GM18907 (cell line): ENCODE data around the gene UMAD1.
"Not testable (repeated sequence)": the region's sequence is repeated elsewhere in the genome, so short reads cannot be mapped to it uniquely, and the experiment has no call there.

Experiments
- ATAC-seq: cut with Tn5 transposase; IDR thresholded peaks from one replicate; pipeline ENCODE4 v1.9.1; 2021; ENCODE audit warnings: mild to moderate bottlenecking, moderate library complexity; ENCODE audit not compliant: unreplicated experiment

The UMAD1 gene

DNA sequence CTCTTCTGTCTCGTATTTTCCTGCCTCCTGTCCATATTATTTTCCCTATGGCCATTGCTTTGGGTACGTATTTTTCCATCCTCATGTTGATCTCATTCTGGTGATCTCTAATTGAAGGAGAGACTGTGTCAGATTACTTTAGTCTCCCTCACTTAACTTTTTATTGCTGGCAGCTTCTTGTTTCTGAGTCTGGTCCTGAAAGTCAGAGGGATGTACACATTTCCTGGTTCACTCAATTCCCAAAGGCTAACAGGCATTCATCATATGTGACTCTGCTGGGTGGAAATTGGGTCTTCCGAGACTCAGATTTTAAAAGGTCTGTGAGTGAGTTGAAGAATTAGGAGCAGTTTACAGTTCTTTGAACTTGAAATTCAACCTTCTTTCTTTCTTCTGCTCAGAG is 10.9 kb downstream of the UMAD1 start:
- no peak for ATAC-seq

DNA sequence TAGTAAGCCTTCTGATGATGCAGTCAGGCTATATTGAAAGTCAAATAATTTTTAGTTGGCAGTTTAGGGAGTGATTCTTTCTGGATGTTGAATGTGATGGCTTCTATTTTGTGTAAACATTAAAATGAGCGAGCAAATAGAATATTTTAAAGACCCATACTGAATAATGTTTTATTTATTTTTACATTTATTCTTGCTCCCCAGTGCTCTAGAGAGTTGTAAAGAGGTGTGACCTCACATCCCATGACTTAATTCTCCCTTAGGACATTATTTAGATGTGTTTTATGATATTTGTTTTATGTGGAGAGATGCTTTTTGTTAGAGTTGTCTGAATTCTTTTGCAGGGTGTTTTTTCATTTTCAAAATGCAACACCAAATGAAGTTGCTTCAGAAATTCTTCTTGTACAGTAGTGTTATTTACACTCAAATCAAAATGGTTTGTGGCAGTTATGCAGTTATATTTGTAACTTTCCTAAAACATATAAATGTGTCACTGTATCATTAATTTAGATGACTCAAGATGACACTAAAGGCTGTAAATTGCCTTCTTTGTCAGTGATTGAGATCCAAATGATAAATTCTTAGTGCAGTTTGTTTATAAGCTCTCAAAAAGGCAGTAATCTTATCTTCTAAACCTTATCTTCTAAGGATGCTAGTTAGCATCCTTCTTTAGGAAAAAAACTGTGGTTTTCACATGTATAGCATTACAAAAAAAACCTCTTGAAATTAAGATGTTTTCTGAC is 12.4 kb downstream of the UMAD1 start:
- no peak for ATAC-seq

DNA sequence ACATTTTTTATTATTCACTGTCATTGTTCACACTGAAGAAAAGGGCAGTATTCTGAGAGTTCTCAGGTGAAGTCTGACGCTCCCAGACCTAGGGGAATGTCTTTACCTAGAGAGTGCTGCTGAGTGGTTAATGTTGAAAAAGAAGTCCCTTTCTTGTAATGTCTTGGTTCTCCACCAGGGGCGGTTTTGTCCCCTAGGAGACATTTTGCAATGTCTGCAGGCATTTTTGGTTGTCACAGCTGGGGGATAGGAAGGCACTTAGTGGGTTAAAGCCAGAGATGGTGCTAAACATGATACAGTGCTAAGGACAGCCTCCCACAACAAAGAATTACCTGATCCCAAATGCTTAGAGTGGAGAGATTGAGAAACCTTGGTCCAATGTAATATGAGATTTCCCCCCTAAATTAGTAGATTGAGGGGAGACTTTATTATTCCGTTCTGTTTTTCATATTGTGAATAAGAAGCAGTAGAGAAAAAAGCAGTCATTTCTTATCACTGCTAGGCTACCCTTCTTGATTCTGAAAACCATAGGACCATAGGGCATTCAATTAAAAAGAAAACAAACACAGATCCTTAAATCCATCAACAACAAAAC is 13.1 kb downstream of the UMAD1 start:
- ATAC-seq, result no peak

DNA sequence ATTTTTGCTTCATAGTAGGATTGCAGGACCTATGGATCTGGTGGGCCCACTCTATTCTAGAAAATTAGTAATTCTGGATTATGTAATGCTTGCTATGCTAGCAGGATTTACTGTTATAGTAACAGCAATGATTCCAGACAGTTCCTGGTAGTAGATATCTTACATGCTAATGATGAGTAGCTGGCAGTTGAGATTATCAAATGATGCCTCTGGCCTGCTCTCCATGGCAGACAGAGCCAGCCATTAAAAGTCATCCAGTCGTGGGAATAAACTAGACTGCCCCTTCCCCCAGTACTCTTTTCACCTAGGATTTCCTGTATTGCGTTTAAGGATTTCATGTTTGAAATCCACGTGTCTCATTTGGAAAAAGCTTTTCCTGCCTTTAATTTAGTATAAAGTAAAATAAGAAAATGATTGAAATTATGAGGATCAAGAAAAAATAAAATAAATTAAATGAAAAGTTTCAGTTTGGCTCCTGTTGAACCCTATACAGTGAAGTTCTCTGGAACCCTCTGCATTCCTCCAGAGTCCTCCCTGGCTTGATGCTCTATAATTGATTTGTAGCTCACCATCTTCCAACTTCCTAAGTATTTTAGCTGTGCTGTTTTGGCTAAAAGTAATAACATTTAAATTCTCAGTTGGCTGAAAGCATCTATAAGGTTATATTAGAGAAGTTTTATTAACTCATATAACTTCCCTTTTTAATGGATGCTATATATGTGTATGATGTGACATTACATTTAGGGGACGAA is 14.6 kb downstream of the UMAD1 start:
- ATAC-seq, result no peak

DNA sequence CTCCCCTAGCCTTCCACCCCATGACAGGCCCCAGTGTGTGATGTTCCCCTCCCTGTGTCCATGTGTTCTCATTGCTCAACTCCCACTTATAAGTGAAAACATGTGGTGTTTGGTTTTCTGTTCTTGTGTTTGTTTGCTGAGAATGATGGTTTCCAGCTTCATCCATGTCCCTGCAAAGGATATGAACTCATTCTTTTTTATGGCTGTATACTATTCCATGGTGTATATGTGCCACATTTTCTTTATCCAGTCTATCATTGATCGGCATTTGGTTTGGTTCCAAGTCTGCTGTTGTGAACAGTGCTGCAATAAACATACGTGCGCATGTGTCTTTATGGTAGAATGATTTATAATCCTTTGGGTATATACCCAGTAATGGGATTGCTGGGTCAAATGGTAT is 15.9 kb downstream of the UMAD1 start:
- ATAC-seq, result not testable (repeated sequence)

DNA sequence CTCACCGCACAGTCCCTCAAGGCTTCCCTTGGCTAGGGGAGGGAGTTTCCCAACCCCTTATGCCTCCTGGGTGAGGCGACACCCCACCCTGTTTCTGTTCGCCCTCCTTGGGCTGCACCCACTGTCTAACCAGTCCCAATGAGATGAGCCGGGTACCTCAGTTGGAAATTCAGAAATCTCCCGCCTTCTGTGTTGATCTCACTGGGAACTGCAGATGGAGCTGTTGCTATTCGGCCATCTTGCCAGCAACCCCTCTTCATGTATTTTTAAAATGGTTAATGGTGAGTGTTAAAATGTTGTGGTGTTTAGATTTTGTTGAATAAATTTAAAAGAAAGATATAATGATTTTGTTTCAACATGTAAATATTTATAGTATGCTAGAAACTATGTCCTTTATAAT is 22.0 kb downstream of the UMAD1 start:
- ATAC-seq, result no peak

DNA sequence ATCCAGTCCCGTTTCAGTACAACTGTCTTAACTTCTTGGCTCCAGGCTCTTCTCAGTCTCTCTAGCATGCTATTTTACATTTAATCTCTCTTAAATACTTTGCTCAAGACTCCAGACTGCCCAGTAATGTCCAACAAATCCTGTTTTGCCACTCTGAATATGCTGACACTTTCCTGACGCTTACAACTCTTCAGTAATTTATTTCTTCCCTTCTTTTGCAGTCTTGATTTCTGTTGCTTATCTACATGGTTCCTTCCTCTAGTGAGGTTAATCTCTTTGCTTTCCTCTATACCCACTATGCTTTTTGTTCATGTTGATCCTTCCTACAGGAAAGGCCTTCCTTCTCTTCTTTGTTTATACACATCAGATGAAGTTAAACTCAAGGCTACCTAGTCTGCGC is 23.7 kb downstream of the UMAD1 start:
- no peak for ATAC-seq

DNA sequence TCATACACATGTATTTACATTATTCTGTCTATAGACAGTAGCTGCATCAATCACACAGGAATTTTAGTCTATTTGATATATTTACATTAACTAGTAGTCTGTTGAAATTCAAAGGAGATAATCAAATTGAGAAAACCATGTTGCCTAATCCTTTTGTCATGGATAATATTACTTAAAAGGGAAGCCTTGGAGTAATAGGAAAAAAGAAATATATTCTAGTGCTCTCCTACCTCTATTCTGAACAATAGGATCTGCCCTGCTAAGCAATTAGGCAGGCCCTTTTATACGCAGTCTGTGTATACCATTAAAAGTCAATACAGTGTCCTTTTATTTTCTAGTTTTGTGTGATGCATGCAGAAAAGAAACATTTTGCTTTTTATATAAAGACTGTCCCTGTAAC is 24.5 kb downstream of the UMAD1 start:
- no peak for ATAC-seq

DNA sequence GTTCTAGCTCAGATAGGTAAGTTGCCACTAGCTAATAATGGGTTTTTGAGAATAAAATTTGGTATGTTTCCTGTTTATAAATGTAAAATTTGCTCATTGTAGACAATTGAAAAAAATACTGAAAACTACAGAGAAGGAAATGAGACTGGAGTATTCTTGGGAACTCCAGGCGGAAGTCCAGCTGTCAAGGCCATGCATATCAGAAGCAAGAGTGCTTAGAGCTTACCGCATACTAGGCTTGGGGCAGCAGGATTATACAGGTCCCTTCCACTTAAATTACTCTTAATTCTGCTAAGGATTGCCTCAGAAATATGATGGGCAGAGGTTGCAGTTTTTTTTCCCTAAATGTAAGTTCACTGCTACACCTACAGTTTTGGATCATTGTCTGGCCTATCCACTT is 26.6 kb downstream of the UMAD1 start:
- ATAC-seq, result no peak

DNA sequence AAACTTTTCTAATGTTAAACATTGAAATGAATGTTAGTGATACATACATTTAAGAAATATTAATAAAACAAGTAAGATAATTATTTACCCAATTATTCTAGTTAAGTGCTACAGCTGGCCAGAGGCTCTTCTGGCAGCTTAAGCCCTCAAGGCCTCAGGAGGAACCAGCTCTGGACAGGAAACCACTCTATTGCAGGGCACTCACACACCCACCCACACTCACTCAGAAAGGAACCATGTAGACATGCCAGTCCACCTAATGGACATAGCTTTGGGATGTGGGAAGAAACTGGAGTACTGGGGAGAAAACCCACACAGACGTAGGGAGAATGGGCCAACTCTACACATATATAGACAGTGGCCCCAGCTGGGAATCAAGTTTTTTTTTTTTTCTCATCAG is 28.2 kb downstream of the UMAD1 start:
- no peak for ATAC-seq

DNA sequence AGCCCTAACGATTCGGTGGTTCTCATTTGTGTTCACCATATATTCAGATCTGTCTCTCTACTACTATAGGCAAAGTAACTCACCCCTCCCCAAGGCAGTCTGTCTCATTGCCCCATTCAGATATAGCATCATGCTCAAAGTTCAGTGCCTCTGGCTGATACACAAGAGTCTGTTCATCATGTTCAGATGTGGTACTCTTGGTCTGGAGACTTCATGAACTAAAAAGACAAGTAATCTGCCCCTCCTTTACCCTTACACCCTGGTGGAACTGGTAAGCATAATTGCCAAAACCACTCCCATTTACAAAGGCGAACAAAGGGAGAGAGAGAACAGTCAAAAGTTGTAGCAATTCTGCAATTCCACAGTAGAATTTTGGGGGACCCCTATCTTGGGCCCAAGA is 29.9 kb downstream of the UMAD1 start:
- ATAC-seq, result no peak

DNA sequence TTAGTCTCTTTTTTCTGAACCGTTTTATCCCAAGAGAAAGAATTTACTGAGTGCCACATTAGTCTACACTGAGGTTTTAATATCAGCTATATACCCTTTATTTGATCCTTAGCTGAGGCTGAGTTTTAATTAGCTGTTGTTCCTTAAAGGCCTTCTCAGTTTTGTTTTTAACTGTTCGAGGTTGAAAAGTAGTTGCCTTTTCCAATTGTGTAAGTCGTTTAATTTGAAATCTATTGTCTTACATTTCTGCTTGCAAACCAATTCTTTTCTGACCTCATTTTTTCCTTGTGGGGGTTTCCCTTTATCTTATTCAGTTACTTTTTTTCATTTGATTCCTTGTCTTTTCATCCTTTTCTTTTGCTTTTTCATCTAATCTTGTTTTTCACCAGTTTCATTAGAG is 30.8 kb downstream of the UMAD1 start:
- no peak for ATAC-seq

DNA sequence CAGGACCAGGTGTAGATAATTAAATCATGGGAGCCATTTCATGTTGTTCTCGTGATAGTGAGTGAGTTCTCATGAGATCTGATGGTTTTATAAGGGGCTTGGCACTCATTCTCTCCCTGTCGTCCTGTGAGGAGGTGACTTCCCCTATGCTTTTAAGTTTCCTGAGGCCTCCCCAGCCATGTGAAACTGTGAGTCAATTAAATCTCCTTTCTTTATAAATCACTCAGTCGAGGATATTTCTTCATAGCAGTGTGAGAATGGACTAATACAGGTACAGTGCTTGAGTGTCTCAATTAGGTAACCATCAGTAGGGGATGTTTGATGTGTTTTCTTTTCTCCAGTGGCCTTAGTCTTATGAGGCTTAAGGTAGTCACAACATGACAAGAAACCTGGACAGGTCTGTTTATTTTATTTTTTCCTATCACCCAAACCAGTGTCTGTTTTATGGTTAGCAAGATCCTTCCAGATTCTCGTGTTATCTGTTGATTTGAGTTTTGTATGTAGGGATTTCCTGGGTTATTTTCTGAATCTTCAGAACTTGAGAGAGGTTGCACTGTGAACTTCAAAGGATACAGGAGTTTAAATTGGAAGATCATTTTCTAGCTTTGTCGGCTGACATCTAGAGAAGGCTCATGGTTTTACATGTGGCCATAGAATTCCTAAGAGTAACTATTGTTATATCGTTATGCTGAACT is 32.1 kb downstream of the UMAD1 start:
- ATAC-seq, result no peak

DNA sequence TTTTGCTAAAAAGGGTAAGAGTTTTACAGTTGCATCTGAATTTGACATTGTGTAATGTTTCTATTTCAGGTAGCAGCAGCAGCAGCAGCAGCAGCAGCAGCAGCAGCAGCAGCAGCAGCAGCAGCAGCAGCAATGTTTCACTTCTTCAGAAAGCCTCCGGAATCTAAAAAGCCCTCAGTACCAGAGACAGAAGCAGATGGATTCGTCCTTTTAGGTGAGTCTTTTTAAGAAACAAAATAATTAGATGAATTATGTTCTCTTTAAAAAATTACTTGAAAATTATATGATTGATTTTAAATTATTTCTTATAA is 32.6 kb downstream of the UMAD1 start:
- no peak for ATAC-seq

DNA sequence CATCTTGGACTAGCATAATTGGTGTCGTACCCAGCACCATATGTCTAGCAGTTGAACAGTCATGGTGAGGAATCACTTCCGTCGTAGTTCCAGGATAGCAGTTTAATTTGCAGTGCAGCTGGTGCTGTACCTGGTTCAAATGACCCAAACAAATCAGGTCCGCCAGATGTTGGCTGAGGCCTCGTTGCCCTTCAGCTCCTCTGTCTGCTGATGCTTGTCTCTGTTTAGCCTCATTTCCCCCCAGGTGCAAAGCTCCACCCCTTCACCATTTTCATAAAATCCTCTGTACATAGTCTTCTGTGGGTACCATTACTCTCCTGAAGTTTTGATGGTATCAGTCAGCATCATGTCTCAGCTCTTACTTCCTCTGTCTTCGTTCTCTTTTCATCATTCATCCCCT is 35.1 kb downstream of the UMAD1 start:
- ATAC-seq, result no peak

DNA sequence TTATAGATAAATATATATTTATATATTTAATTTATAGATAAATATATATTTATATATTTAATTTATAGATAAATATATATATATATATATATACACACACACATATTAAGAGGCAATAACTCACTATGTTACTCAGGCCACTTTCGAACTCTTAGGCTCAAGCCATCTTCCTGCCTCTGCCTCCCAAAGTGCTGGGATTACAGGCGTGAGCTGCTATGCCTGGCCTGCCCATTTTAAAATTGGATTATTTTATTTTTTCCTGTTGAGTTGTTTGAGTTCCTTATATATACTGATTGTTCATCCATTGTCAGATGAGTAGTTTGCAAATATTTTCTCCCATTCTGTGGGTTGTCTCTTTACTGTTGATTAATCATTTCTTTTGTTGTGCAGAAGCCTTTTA is 39.1 kb downstream of the UMAD1 start:
- ATAC-seq, result not testable (repeated sequence)

DNA sequence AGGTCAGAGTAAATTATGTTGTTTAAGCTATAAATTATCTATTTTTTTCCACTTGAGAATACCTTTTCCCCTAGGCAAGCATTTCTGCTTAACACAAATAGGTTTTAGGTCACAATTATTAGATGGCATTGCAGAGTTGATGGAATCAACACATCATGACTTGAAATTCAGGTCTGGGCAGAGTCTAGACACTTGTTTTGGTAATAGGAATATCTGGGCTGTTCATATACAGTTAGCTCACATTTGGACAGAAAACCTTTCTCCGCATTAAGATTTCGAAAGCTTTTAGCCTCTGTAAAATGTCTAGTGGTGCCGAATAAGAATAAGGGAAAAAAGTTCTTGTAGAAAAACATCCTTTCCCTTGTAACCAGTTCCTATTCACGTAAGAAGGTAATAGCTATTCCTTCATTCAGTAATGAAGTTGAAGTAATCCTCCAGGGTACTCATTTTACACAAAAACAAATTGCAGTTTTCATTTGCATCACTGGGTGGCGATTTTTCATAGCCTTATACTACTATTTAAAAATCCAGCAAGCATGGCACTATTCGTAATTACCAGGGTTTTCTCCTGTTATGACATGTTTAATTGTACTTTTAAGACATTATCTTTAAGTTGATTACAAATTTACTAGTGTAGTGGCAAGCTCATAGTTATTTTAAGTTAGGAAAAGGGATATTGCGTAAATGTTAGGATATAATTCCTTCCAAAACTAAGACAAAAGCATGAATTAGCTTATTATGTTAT is 40.8 kb downstream of the UMAD1 start:
- peak; percentile 89 for ATAC-seq

DNA sequence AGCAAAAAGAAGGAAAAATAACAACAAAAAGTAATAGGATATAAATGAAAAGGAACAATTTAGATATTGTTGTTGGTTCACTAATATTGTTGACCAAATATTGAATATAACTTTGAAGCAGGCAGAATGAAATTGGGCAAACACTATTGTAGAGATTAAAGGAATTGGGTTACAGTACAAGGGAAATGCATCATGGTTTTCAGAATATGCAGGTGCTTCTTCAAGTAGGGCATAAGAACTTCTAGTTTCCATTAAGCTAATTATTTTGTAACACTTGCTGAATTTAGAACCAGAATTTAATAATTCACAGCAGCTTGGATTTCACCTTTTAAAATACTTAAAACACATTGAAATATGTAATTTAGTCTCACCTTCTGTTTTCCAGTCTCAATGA is 41.4 kb downstream of the UMAD1 start:
- no peak for ATAC-seq

DNA sequence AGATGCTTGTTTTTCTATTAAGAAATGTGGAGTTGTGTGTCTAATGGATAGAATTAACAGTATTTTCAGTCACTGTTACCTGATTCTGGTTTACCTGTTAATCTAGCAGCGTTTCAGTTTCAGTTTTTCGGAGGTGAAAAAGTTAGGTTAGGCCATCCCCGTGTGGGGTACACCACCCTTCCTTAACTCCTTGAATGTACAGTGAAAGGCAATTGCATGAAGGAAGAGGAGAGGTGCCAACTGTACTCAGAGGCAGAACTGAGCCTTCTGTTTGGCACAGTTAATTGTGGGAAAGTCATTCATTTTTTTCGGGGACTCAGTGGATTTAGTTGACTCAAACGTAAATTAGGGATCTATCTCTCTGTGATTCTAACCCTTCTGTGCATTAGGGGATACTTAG is 42.3 kb downstream of the UMAD1 start:
- no peak for ATAC-seq

DNA sequence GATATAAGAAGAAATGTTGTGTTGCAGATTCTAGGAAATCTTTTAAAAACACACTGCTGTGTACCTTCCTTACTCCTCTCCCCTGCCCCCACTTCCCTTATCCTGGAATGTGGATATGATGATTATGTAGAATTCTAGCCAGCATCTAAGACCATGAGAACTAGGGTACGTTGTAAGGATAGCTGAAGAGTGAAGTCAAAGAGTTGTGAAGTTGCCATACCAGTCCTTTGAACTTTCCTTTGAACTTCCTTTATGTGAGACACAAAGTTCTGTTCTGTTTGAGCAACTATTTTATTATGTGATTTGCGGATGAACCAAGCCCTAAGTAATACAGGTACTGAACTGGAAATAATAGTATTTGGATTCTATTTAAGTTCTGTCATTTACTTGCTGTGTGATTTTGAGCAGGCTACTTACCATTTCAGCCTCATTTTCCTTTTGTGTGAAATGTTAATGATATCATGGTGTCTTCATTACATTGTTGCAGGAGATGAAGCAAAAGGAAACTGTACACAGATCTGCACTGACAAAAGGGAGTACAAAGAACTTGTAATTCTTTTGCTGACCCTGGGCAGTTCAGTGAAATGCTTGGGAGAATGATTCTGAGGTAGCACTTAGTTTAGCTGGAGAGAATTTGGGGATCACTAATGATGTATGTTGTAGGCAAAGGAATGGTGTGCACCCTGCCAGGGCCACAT is 46.4 kb downstream of the UMAD1 start:
- no peak for ATAC-seq

DNA sequence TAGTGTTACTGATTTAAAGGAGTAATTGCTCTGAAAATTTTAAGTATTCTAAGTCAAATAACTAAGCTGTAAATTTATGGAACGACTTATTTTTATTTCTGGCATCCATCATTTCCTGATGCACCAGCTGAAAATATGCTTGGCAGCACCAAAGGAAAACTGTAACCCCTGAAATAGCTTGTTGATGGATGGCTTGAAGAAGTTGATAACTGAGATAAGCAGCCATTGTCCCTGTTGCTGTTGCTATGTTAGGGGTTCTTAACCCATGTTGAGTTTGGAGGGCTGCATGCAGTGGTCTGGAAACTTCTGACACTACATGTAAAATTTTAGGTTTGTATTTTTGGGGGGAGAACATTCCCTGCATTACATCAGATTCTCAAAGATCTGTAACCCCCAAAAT is 47.2 kb downstream of the UMAD1 start:
- no peak for ATAC-seq
